Stimulated activated CD4-positive, alpha-beta T cell treated with anti-CD3 and anti-CD28 coated beads, Interleukin-2, amount 100 ng/mL, for 24 hours (primary cell): ENCODE data around the gene ADORA2B.

Experiments
- DNase-seq, 2 donors: peaks; one replicate each; pipeline ENCODE4 v3.0.0-alpha.2; 2020

ADORA2B gene

DNA sequence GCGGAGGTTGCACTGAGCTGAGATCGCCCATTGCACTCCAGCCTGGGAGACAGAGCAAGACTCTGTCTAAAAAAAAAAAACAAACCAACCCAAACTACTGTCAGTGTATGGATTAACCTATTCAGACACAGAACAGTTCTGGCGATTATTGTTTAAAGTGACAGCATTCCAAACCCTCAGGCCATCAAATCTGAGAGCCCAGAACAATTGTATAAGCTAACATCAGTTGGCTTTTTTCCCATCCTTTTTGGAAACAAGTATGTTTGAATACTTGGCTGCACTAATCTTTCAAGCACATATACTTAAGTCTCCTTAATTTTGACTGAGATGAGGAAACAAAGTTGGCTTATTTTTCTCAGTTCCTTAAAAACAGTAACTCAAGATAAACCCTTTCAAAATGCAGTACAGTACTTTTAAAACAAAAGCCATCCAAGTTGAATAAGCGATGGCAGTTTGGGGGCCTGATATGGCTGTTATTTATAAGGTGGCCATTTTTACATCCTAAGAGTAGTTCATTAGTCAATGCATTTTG lies 53.2 kb downstream of the ADORA2B start:
- DNase-seq, result no peak

DNA sequence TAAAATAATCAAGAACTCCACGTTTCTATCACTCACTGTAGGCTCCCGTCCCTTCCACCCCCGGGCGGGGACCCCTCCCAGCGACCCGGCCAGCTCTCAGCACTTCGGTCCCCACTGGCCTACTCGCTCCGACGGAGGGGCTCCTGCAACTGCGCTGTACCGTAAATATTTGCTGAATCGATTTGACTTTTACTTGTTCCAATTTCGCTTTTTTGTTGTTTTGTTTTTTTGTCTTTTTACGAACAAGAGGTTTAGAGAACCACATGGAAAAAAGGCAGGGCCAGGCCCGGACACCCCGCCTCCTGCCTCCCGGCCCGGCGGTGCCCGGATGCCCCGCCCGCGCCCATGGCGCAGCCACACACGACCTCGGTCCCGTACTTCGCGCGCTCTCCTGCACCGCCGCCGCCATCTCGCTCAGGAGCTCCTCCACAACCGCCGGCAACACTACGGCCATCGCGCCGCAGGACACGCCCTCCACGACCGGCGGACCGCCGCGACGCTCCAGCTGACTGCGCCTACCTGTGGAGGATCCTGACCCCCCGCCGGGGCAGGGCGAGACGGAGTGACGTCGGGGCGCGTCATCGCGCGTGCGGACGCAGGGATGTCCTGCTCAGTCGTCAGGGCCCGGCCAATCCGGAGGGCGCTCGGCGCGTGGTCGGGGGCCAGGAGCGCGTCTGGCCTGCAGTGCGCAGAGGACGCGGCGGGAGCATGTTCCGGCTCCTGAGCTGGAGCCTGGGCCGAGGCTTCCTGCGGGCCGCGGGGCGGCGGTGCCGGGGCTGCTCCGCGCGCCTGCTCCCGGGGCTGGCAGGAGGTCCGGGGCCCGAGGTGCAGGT lies 54.4 kb downstream of the ADORA2B start, which contains the start of the genes TTC19 and ZSWIM7:
Gene TTC19, plus strand, starts transcription at position 684 of the 833 bp plus-strand sequence. Its CDS starts 25 bp downstream, at position 709.
Gene ZSWIM7, minus strand, starts transcription at position 564 of the 833 bp plus-strand sequence. Its CDS starts 110 bp downstream, at position 454.
- peak; percentile 93 to 97 for DNase-seq

DNA sequence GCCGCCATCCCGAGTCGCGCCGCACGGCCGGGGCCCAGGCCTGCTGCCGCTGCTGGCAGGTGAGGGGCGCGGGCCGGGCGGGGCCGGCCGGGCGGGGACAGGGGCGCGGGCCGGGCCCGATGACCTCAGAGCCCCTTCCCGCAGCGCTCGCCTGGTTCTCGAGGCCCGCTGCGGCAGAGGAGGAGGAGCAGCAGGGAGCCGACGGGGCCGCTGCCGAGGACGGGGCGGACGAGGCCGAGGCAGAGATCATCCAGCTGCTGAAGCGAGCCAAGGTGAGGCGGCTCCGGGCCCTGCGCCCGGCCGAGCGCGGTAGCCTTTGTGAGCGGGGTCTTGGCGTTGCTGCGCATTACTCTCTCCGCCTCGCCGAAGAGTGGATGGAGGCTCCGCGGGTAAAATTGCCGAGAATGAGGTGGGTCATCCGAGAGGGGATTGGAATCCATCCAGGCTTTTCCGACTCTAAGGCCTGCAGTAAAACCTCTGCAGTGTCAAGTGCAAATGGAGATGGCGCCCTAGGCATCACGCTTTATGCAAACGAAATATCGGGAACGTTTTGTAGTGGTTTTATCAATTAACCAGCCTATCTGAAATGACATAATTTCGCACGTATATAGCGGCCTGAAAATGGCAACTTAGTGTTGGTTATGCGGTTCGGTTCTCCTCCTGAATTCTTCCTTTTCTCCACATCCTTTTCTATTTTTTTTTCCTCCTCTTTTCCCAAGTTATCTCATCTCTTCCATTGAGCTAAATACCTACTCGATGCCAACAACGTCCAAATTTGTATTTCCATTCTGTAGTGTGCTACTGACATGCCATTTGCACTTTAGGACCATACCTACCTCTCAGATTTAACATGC lies 55.3 kb downstream of the ADORA2B start:
- no peak for DNase-seq

DNA sequence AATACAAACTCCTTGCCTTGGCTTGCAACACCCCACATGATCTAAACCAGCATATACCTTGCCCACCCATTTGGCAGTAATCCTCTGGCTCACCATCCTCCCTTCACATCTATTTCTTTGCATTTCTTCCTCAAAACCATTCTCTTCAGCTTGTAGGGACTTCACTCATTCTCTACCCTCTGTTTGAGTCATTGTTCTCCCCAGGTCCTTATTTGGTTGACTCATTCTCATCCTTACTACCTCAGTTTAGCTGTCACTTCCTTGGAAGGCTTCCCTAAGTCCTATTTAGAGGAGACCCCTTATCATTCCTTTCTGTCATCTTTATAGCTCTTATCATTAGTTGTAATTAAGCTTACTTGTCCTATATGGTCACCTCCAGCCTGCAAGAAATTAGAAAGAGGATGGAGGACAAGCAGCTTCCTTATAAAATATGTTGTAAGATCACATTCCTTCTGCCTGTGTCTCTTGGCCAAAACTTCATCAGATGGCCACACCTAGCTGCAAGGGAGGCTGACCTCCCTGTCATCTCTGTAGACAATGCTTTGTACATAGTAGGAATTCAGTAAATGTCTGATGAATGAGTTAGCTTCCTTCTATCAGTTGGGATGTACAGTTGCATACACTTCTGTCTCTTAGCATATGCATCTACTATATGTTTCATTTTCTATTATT lies 56.4 kb downstream of the ADORA2B start:
- no peak for DNase-seq

DNA sequence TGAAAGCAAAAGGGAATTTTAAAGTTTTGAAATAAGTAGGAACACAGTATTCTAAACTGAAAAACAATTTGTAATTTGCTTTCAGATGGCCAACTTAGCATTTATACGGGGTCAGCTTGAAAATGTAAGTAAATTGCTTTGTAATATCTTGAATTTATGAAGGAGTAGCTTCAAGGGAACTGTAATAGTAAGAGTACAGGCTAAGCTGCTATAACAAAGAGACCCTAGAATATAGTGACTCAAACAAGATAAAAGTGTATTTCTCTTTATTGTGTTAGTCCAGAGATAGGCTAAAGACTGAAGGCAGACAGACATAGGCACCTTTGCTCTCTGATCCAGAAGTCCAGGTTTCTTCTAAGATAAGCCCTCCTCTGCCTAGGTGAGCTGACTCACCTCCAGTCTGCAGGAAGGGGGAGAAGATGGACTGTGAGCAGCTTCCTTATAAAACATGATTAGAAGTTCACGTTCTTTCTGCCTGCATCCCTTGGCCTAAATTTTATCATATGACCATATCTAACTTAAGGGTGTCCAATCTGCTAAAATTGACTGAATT lies 57.9 kb downstream of the ADORA2B start:
- no peak for DNase-seq

DNA sequence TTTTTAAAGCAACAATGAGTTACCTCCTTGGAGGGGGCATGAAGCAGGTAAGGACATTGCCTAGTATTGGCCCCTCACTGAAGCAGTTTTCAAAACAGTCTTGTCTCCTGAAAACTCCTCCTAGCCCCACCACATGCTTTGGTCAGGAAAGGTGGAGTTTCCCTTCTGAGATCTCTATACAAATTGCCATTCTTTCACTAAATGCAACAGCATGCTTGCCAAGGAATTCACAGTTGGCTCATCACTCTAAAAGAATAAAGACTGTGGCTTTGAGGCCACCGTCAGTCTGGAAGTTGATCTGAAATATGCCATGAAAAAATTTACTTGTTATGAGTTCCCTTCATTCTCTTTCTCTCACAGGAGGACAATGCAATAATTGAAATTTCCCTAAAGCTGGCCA lies 58.9 kb downstream of the ADORA2B start:
- no peak for DNase-seq

DNA sequence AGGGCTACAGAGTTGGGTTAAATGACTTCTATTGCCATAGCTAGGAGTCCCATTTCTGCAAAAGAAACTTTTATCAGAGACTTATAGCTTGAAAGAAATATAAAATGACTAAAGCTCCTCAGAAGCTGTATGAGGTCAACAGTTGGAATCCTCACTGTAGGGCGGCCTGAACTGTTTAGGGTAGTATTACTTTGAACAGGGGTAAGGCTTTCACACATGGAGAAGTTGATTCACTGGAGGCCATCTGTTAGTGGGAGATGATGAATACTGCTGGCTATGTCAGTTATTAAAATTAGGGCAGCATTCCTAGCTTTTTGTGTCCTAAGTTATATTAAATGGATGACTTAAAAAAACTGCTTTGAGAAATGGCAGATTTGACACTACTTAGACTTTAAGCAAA lies 60.7 kb downstream of the ADORA2B start:
- DNase-seq, result no peak

DNA sequence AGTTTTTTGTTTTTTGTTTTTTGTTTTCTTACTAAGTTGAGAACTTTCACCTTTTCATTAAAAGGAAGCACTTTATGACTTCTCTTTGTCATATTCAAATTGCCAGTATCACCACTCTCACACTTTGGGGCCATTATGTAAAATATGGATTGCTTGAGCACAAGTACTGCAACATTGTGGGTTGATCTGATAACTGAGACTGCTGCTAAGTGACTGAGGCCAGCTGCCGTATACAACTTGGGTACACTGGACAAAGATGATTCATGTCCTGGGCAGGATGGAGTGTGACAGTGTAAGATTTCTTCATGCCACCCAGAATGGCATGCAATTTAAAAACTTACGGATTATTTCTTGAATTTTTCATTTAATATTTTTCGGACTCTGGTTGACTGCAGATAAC lies 62.5 kb downstream of the ADORA2B start:
- DNase-seq, result no peak

DNA sequence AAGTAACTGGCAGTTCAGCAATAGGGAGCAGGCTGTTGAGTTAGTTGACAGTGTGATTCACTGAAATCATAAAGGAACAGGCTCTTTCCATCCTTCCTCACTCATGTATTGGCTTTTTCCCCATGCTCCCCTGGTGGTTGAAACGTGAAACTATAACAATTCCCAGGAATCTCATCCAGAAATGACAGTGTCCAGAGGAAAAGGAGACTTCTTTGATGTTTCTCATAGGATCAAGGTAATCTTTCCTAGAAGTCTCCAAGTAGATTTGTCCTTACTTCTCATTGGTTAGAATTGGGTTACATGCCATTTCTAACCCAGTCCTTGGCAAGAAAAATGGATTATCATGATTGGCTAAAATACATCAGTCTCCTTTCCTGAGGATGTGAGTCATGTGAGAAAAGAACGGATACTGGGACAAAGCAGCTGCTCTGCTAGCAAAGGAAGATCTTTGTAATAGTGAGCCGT lies 69.0 kb downstream of the ADORA2B start:
- no peak for DNase-seq

DNA sequence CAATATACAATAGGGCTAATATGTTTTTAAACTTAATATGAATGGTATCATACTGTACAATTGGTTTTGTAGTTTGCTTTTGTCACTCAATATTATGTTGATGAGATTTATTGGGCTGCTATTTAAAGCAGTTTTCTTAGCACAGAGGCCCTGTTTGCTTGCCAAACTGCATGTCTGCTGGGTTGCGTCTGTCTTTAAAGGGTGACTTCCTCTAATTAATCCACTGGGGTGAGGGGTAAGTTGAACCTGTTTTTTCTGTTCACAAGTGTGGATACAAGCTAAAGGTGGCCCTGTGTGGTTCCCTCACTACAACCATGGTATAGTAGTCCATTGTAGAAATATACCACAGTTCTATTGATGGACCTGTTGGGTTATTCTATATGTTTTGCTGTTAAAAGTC lies 74.4 kb downstream of the ADORA2B start:
- DNase-seq, result no peak

DNA sequence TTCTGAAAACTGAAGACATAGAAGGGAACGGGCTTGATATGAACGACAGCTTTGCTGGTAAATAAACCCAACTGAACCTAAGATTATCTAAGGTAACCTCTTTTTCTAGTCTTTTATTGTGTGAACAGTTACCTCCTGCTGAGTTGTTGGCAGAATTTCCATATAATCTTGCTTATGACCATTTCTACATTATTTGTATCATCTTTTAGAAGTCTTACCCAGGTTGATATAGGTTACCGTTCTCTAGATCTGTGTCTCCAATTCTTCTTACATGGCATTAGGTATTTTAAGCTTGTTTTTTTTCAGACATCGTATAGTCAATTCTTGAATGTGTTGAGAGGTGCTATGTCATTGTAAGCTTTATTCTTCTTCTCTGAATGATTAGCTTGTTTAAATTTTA lies 79.0 kb downstream of the ADORA2B start:
- no peak for DNase-seq

DNA sequence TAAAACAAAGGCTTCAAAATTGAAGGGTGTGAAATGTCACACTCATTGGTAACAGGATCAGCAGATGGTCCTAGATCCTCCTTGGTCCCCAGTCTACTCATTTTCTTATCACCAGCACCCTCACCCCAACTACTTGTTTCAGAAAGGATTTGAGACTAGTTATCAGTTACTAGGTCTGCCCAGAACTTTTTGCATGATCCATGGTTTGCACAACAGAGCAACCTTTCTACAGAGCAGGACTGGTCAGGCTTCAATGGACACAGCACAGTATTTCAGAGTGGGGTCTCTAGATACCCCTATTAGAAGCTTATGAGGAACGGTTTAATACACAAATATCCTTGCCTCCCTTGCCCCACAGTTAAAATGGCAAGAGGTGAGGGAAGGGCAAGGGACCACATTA lies 80.3 kb downstream of the ADORA2B start:
- DNase-seq, result no peak
